Chondrocyte (in vitro differentiated cells): ENCODE measurements around the gene SYNE3. TPM values are rescaled to one million over a fixed set of nuclear protein-coding genes. Genes with fewer than 3 reads are reported as not detected.
A peak's percentile ranks its signal among the peaks of the same experiment; 100 is the strongest.
"Not testable (repeated sequence)": the region's sequence is repeated elsewhere in the genome, so short reads cannot be mapped to it uniquely, and the experiment has no call there.

Experiments used
- DNase-seq: peaks from one replicate; pipeline ENCODE4 v3.0.0; 2021; ENCODE audit warnings: mixed read lengths, low spot score
- H3K27ac Mint-ChIP-seq: one replicate; pipeline ENCODE4 v1.8.0; 2021; ENCODE audit warnings: mild to moderate bottlenecking, moderate library complexity, mixed read lengths; ENCODE audit not compliant: unreplicated experiment
- H3K27me3 Mint-ChIP-seq: 2 replicates; pipeline ENCODE4 v1.8.0; 2021; ENCODE audit warnings: low read depth, mixed read lengths
- H3K36me3 Mint-ChIP-seq: 2 replicates; pipeline ENCODE4 v1.8.0; 2021; ENCODE audit warnings: low read depth, mixed read lengths
- H3K4me1 Mint-ChIP-seq: 2 replicates; pipeline ENCODE4 v1.8.0; 2021; ENCODE audit warnings: low read depth, mild to moderate bottlenecking, mixed read lengths
- H3K4me3 Mint-ChIP-seq: one replicate; pipeline ENCODE4 v1.8.0; 2021; ENCODE audit warnings: mild to moderate bottlenecking, moderate library complexity, mixed read lengths; ENCODE audit not compliant: unreplicated experiment
- H3K9me3 Mint-ChIP-seq: 2 replicates; pipeline ENCODE4 v1.8.0; 2021; ENCODE audit warnings: low read depth, mixed read lengths
- CTCF ChIP-seq: fragments of 200-600 bp; sonication (generic); IDR thresholded peaks from 2 replicates; pipeline ENCODE4 v1.5.0; 2021; ENCODE audit warnings: antibody characterized with exemption, mild to moderate bottlenecking, moderate library complexity
- total RNA-seq: library from RNA; stranded (reverse); gene quantifications from 3 replicates; pipeline ENCODE4 v1.2.1, GENCODE V29; 2021

Gene SYNE3
- total RNA-seq, 1 donor from 2014 or later = 22.3 TPM

DNA sequence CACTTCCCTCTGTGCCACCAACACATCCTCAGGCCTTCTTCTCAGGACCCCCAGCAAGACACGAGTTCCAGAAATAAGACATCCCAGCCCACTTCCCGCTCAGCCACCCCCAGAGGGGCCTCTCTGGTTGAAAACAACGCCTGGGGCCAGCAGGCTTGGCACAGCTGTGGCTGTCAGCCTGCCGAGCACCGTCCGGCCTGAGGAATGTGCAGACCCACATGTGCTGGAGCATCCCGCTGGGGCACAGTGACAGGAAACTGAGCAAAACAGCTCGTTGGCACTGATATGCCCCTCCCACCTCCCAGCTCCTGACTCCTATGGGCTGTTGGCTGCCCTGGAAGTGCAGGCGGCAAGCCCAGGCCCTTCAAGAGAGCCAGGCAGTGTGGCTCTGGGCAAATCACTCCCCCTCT, 1.4 kb downstream of the SYNE3 start:
- no peak for DNase-seq
- no peak for TF ChIP-seq CTCF
- Mint-ChIP-seq H3K9me3 (no peaks in the 10 kb centered on the region), H3K27ac (peak overlapping the region; percentile 84), H3K4me1 (peaks cover 46% of the 10 kb centered on the region), H3K36me3 (no peaks in the 10 kb centered on the region), H3K4me3 (peak overlapping the region; percentile 79), H3K27me3 (no peaks in the 10 kb centered on the region)

DNA sequence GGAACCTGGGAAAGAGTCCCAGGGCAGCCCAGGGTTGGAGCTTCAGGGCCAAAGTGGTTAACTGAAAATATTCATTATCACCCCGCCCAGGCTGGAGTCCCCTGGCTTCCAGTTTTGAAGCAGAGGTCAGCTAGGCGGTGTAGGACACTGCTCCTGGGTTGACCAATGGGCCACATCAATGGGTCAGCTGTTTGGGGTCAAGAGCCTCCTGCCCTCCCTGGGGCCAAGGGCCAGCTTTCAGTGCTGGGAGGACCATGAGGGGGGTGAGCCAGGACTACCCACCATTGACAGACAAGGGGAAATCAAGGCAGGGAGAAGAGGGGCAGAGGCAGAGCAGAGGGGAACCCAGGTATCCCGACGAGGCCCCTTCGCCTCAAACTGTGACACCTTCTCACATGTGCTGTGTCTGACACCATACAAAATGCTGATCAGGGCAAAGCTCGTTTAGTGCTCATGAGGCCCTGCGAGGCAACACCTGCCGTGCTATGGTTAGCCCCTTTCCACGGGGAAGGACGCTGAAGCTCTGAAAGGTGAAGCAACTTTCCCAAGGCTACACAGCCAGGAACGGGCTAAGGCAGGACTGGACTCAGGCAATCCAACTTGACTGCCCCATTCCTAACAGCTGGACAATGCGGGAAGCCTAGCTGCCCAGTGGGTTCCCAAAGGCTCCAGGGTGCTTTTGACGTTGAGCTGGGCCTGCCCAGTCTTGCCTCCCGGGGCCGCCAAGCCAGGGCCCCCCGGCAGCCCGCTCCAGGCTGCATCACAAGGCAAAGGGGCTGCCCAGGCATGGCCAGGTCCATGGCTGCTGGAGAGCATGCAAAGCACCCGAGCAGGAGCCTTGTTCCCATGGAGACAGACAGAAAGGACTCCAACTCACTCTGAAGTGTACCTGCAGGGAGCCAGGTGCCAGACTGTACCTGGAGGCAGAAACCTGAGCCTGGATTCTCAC, 2.0 kb downstream of the SYNE3 start:
- H3K4me1 Mint-ChIP-seq = peaks cover 39% of the 10 kb centered on the region
- peak overlapping the region; percentile 79 for H3K4me3 Mint-ChIP-seq
- no peaks in the 10 kb centered on the region for H3K36me3 Mint-ChIP-seq
- no peaks in the 10 kb centered on the region for H3K9me3 Mint-ChIP-seq
- H3K27me3 Mint-ChIP-seq = no peaks in the 10 kb centered on the region
- TF ChIP-seq CTCF = no peak
- peak overlapping the region; percentile 84 for H3K27ac Mint-ChIP-seq
- DNase-seq = no peak

DNA sequence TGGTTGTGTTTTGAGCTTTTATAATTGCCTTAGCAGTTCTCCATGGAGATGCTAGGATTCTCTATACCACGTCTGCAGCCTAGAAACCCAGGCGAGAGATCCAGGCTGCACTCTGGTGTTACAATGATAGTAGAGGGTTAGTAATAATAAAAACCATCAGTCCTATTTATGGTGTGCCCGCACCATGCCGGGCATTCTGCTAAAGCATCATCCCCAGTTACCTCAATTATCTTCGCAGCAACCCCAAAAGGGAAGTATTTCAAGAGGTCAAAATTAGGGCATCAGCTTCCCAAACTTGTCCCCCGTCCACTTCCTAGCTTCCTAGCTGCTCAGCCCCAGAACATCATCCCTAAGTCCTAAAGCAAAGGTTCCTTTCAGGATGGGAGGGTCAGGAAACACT, 3.2 kb downstream of the SYNE3 start:
- Mint-ChIP-seq H3K4me3 (no peak overlapping the region), H3K9me3 (no peaks in the 10 kb centered on the region), H3K27me3 (no peaks in the 10 kb centered on the region), H3K27ac (no peak overlapping the region), H3K4me1 (peaks cover 31% of the 10 kb centered on the region), H3K36me3 (no peaks in the 10 kb centered on the region)
- no peak for TF ChIP-seq CTCF
- no peak for DNase-seq

DNA sequence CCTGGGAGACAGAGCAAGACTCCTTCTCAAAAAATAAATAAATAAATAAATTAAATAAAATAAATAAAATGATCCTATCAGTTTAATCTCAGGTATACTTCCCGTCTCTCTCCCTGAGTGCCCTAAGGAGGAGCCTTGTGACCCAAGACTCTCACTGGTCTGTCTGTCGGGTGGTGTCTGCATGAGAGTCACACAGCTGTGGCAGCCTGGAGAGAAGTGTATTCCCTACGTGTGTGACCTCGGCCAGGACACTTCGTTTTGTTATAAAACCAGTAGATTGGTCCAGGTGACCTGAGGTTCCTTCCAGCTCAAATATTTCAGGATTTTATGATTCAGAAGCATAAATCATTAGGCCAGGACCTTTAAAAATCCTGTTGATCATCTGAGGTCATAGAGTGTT, 4.8 kb downstream of the SYNE3 start:
- no peaks in the 10 kb centered on the region for H3K36me3 Mint-ChIP-seq
- H3K4me1 Mint-ChIP-seq = peaks cover 31% of the 10 kb centered on the region
- no peaks in the 10 kb centered on the region for H3K9me3 Mint-ChIP-seq
- no peak for TF ChIP-seq CTCF
- no peak overlapping the region for H3K27ac Mint-ChIP-seq
- H3K27me3 Mint-ChIP-seq = no peaks in the 10 kb centered on the region
- no peak overlapping the region for H3K4me3 Mint-ChIP-seq
- no peak for DNase-seq

GRCh38 chr14:95510804-95511203, 5.6 kb downstream of the SYNE3 start:
- Mint-ChIP-seq H3K9me3 (no peaks in the 10 kb centered on the region), H3K27ac (no peak overlapping the region), H3K4me3 (no peak overlapping the region), H3K27me3 (no peaks in the 10 kb centered on the region), H3K4me1 (peaks cover 30% of the 10 kb centered on the region), H3K36me3 (no peaks in the 10 kb centered on the region)
- no peak for DNase-seq
- no peak for TF ChIP-seq CTCF

- not testable (repeated sequence) for DNase-seq, H3K36me3 Mint-ChIP-seq, H3K4me3 Mint-ChIP-seq, H3K27me3 Mint-ChIP-seq, H3K9me3 Mint-ChIP-seq, H3K27ac Mint-ChIP-seq
- H3K4me1 Mint-ChIP-seq = peaks cover 25% of the 10 kb centered on the region
Measured at GRCh38 chr14:95510344-95510743, 6.1 kb downstream of the SYNE3 start.
